GM12873 (cell line): ENCODE measurements around the gene HLA-A.

Experiments
- CTCF ChIP-seq: IDR thresholded peaks from 2 replicates; pipeline ENCODE4 v1.5.1; 2012; ENCODE audit warnings: low read depth, mild to moderate bottlenecking, moderate library complexity, low read length, control low read depth; ENCODE audit not compliant: insufficient read depth; ENCODE audit errors: missing control alignments

HLA-A gene

DNA sequence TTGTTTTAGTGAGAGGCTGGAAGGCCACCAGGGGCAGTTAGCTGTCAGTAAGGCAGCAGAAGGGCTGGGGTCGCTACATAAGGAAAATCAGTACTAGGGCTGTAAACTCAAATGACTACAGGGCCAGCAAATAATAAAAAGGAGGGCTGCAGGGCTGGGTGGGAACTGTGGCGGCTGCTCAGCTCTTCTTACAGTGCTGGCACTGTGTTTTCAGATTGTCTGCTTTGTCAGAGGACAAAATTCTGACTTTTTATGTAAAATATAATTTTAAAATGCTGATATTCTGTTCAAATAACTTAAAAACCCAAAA is 23.2 kb downstream of the HLA-A start:
- no peak for TF ChIP-seq CTCF

- TF ChIP-seq CTCF: no peak
Measured at GRCh38 chr6:29965873-29966601, 23.7 kb downstream of the HLA-A start.

- peak; percentile 22 for TF ChIP-seq CTCF
Measured at GRCh38 chr6:29967379-29968010, 25.2 kb downstream of the HLA-A start.

- no peak for TF ChIP-seq CTCF
Measured at GRCh38 chr6:29968130-29968529, 25.8 kb downstream of the HLA-A start.

GRCh38 chr6:29968905-29969304 is 26.6 kb downstream of the HLA-A start:
- TF ChIP-seq CTCF: no peak

GRCh38 chr6:29970711-29971110 is 28.4 kb downstream of the HLA-A start:
- TF ChIP-seq CTCF: no peak

DNA sequence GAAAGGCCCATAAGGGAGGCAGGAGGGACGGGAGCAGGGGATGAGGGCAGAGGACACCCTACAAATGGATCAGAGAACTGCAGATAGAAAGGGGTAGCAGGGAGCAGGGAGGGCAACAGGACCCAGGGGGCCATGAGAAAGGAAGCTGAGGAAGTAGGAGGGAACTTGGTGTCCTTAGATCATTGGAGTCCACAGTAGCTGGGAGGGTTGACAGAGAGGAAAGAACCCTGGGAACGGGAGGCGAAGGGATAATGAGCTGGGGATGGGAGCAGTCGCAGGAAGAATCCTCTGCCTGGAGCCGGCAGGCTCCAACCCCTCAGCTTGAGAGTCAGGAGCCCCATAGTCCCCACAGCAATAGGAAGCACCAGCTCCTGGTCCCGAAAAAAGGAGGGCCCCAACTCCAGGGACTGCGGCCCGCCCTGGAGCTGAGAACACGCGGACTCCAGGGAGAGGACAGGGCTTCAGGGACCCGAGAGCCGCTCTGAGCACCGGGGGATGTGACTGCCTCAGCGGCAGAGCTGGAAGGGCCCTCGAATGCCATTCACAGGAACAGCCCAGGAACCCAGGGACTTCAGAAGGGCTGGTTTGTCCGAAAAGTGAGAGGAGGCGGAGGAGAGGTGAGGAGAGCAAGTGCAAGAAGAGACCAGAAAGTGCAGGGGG is 32.7 kb downstream of the HLA-A start:
- TF ChIP-seq CTCF: no peak
